Neuronal stem cell (in vitro differentiated cells): ENCODE data around the gene DGCR2.

Source experiments
- DNase-seq: peaks from one replicate; pipeline ENCODE4 v3.0.0-alpha.2; 2013; ENCODE audit warnings: low spot score
- H2AFZ ChIP-seq: one replicate; pipeline ENCODE4 v1.6.1; 2013; ENCODE audit warnings: mild to moderate bottlenecking, low read length, inconsistent platforms
- H2AK5ac ChIP-seq: 2 replicates; pipeline ENCODE4 v1.6.1; 2013; ENCODE audit warnings: low read depth, mild to moderate bottlenecking, inconsistent platforms, low read length, moderate library complexity, mixed read lengths
- H2BK120ac ChIP-seq: 2 replicates; pipeline ENCODE4 v1.6.1; 2013; ENCODE audit warnings: low read depth, mild to moderate bottlenecking, inconsistent platforms, low read length, moderate library complexity, mixed read lengths
- H2BK12ac ChIP-seq: one replicate; pipeline ENCODE4 v1.6.1; 2013; ENCODE audit warnings: low read length, inconsistent platforms
- H2BK15ac ChIP-seq: 2 replicates; pipeline ENCODE4 v1.6.1; 2013; ENCODE audit warnings: mild to moderate bottlenecking, low read length, inconsistent platforms, mixed read lengths
- H2BK5ac ChIP-seq: one replicate; pipeline ENCODE4 v1.6.1; 2013; ENCODE audit warnings: inconsistent platforms, mild to moderate bottlenecking, low read length, moderate library complexity
- H3K14ac ChIP-seq: one replicate; pipeline ENCODE4 v1.6.1; 2013; ENCODE audit warnings: low read length, inconsistent platforms
- H3K18ac ChIP-seq: 2 replicates; pipeline ENCODE4 v1.6.1; 2013; ENCODE audit warnings: low read length, inconsistent platforms
- H3K23ac ChIP-seq: 2 replicates; pipeline ENCODE4 v1.6.1; 2013; ENCODE audit warnings: low read depth, mild to moderate bottlenecking, mixed read lengths, low read length, inconsistent platforms; ENCODE audit not compliant: poor library complexity
- H3K27ac ChIP-seq: replicated peaks from 3 replicates; pipeline ENCODE4 v1.5.1; 2013; ENCODE audit warnings: low read length, inconsistent platforms
- H3K27me3 ChIP-seq, 3 experiments: 2 replicates each; pipeline ENCODE4 v1.6.1; 2013; ENCODE audit warnings: low read length in 3 of 3, mild to moderate bottlenecking in 2 of 3, inconsistent platforms in 1 of 3, low read depth in 1 of 3, mixed read lengths in 1 of 3, moderate library complexity in 1 of 3; ENCODE audit not compliant: control insufficient read depth in 3 of 3, insufficient read depth in 3 of 3
- H3K36me3 ChIP-seq, 2 donors: replicated peaks in 1 of 2; 2 replicates each; pipeline ENCODE4 v1.6.1; 2013; ENCODE audit warnings: low read length in 2 of 2; ENCODE audit not compliant: control insufficient read depth in 2 of 2, insufficient read depth in 2 of 2
- H3K4ac ChIP-seq: 2 replicates; pipeline ENCODE4 v1.6.1; 2013; ENCODE audit warnings: inconsistent platforms, mild to moderate bottlenecking, low read length, moderate library complexity
- H3K4me1 ChIP-seq, 2 donors: 1 replicate in 1 of 2; 2 replicates in 1 of 2; pipeline ENCODE4 v1.6.1; 2013; ENCODE audit warnings: low read length in 2 of 2, low read depth in 1 of 2; ENCODE audit not compliant: control insufficient read depth in 2 of 2, insufficient read depth in 1 of 2
- H3K4me2 ChIP-seq: one replicate; pipeline ENCODE4 v1.6.1; 2013; ENCODE audit warnings: mild to moderate bottlenecking, low read length, inconsistent platforms; ENCODE audit not compliant: insufficient read depth, poor library complexity, severe bottlenecking
- H3K4me3 ChIP-seq, 2 donors: 2 replicates each; pipeline ENCODE4 v1.5.1; 2013; ENCODE audit warnings: low read length in 2 of 2, mild to moderate bottlenecking in 2 of 2, inconsistent platforms in 1 of 2, moderate library complexity in 1 of 2
- H3K79me1 ChIP-seq: one replicate; pipeline ENCODE4 v1.6.1; 2013; ENCODE audit warnings: low read depth, mild to moderate bottlenecking, inconsistent platforms, low read length, moderate library complexity
- H3K9ac ChIP-seq: one replicate; pipeline ENCODE4 v1.6.1; 2013; ENCODE audit warnings: mild to moderate bottlenecking, low read depth, low read length, inconsistent platforms; ENCODE audit not compliant: poor library complexity
- H3K9me3 ChIP-seq, 2 donors: replicated peaks in 1 of 2; 2 replicates each; pipeline versions ENCODE3 to v1.6.1; 2013; ENCODE audit warnings: low read length in 2 of 2, mild to moderate bottlenecking in 2 of 2, inconsistent platforms in 1 of 2, low read depth in 1 of 2, mixed read lengths in 1 of 2, moderate library complexity in 1 of 2; ENCODE audit not compliant: control insufficient read depth in 2 of 2, insufficient read depth in 1 of 2
- H4K8ac ChIP-seq: one replicate; pipeline ENCODE4 v1.6.1; 2013; ENCODE audit warnings: low read depth, mild to moderate bottlenecking, inconsistent platforms, low read length, moderate library complexity
- H4K91ac ChIP-seq: one replicate; pipeline ENCODE4 v1.6.1; 2013; ENCODE audit warnings: low read length, low read depth, mild to moderate bottlenecking, inconsistent platforms; ENCODE audit not compliant: poor library complexity
- WGBS, 2 donors: extraction: QIAGEN DNeasy Blood & Tissue Kit; methylation state at CpG; one replicate each; pipeline ENCODE4 v1.1.7; 2013; ENCODE audit warnings: missing lambda C conversion rate in 2 of 2, mixed read lengths in 1 of 2; ENCODE audit not compliant: insufficient read length in 2 of 2, insufficient replicate concordance in 1 of 2; ENCODE audit errors: extremely low coverage in 2 of 2; 5-methylcytosine and 5-hydroxymethylcytosine counted together

DGCR2 gene

GRCh38 chr22:18999008-18999407 lies 123.2 kb downstream of the DGCR2 start:
- Histone ChIP-seq H2BK15ac (no peak overlapping the region), H3K9me3 (peaks cover 0 to 1% of the 10 kb centered on the region in 2 donors), H3K4ac (no peak overlapping the region), H3K79me1 (no peaks in the 10 kb centered on the region), H3K27me3 (no peaks in the 10 kb centered on the region), H3K23ac (no peak overlapping the region), H3K4me1 (peaks cover 8 to 17% of the 10 kb centered on the region in 2 donors), H4K8ac (no peak overlapping the region), H2AK5ac (no peak overlapping the region), H4K91ac (no peak overlapping the region), H3K14ac (no peak overlapping the region), H3K36me3 (no peaks in the 10 kb centered on the region), H3K4me3 (no peak overlapping the region), H2BK12ac (no peak overlapping the region), H3K18ac (no peak overlapping the region), H2AFZ (no peak overlapping the region), H3K9ac (no peak overlapping the region), H3K4me2 (no peak overlapping the region), H3K27ac (no peak overlapping the region), H2BK5ac (no peak overlapping the region), H2BK120ac (no peak overlapping the region)
- WGBS, 2 donors, result no CpG with 5 or more reads among the region's 12 CpGs
- peak; percentile 36 for DNase-seq

GRCh38 chr22:18997925-18998315 lies 124.3 kb downstream of the DGCR2 start:
- WGBS, 2 donors, result no CpG with 5 or more reads among the region's 22 CpGs

GRCh38 chr22:18997306-18997924 lies 124.8 kb downstream of the DGCR2 start:
- Histone ChIP-seq H3K4me1 (peaks cover 8 to 17% of the 10 kb centered on the region in 2 donors), H2BK15ac (no peak overlapping the region), H3K79me1 (no peaks in the 10 kb centered on the region), H3K9ac (no peak overlapping the region), H2BK12ac (no peak overlapping the region), H2BK120ac (no peak overlapping the region), H3K23ac (no peak overlapping the region), H2AK5ac (no peak overlapping the region), H3K4ac (no peak overlapping the region), H3K18ac (no peak overlapping the region), H3K36me3 (no peaks in the 10 kb centered on the region), H3K9me3 (peaks cover 0 to 1% of the 10 kb centered on the region in 2 donors), H3K27me3 (no peaks in the 10 kb centered on the region), H3K27ac (no peak overlapping the region), H3K14ac (no peak overlapping the region), H3K4me2 (no peak overlapping the region), H2BK5ac (no peak overlapping the region), H4K8ac (no peak overlapping the region), H3K4me3 (no peak overlapping the region), H2AFZ (no peak overlapping the region), H4K91ac (no peak overlapping the region)
- no peak for DNase-seq
- no CpG with 5 or more reads among the region's 12 CpGs for WGBS, 2 donors

More at GRCh38 chr22:18997925-18998315, 124.3 kb downstream of the DGCR2 start:
- H2BK12ac ChIP-seq, result no peak overlapping the region
- H3K27ac ChIP-seq, result no peak overlapping the region
- no peaks in the 10 kb centered on the region for H3K79me1 ChIP-seq
- H4K8ac ChIP-seq, result no peak overlapping the region
- H2BK120ac ChIP-seq, result no peak overlapping the region
- peaks cover 8 to 17% of the 10 kb centered on the region in 2 donors for H3K4me1 ChIP-seq
- no peak overlapping the region for H4K91ac ChIP-seq
- no peaks in the 10 kb centered on the region for H3K36me3 ChIP-seq
- no peak overlapping the region for H2AFZ ChIP-seq
- H3K9me3 ChIP-seq, result peaks cover 0 to 1% of the 10 kb centered on the region in 2 donors
- H3K23ac ChIP-seq, result peak overlapping the region; percentile 1
- H3K14ac ChIP-seq, result no peak overlapping the region
- H2BK5ac ChIP-seq, result no peak overlapping the region
- H3K18ac ChIP-seq, result peak overlapping the region; percentile 16
- no peak overlapping the region for H3K4me2 ChIP-seq
- no peak overlapping the region for H2AK5ac ChIP-seq
- H3K9ac ChIP-seq, result no peak overlapping the region
- H3K4ac ChIP-seq, result no peak overlapping the region
- H2BK15ac ChIP-seq, result no peak overlapping the region
- H3K4me3 ChIP-seq, result no peak overlapping the region
- H3K27me3 ChIP-seq, result no peaks in the 10 kb centered on the region
- no peak for DNase-seq

GRCh38 chr22:18996376-18996900 lies 125.8 kb downstream of the DGCR2 start:
- Histone ChIP-seq H3K27me3 (no peaks in the 10 kb centered on the region), H2AK5ac (no peak overlapping the region), H3K4ac (no peak overlapping the region), H3K4me3 (no peak overlapping the region), H2BK120ac (no peak overlapping the region), H3K27ac (no peak overlapping the region), H3K4me2 (no peak overlapping the region), H3K36me3 (no peaks in the 10 kb centered on the region), H3K18ac (no peak overlapping the region), H2AFZ (no peak overlapping the region), H4K8ac (no peak overlapping the region), H3K4me1 (peaks cover 8 to 17% of the 10 kb centered on the region in 2 donors), H2BK15ac (no peak overlapping the region), H2BK12ac (no peak overlapping the region), H3K9ac (no peak overlapping the region), H3K79me1 (no peaks in the 10 kb centered on the region), H3K14ac (no peak overlapping the region), H3K23ac (no peak overlapping the region), H4K91ac (no peak overlapping the region), H2BK5ac (no peak overlapping the region), H3K9me3 (peaks cover 0 to 1% of the 10 kb centered on the region in 2 donors)
- WGBS, 2 donors, result no CpG with 5 or more reads among the region's 9 CpGs
- DNase-seq, result no peak
